RCC 7860 (cell line): ENCODE data around the gene LMOD2.

Experiments
- DNase-seq: peaks from one replicate; pipeline ENCODE4 v3.0.0-alpha.2; 2015; ENCODE audit warnings: low spot score
- FAIRE-seq: peaks from 2 replicates; lab custom pipeline; 2012; peaks lifted over from hg19 to GRCh38; lab: Jason Lieb, UNC

The LMOD2 gene

DNA sequence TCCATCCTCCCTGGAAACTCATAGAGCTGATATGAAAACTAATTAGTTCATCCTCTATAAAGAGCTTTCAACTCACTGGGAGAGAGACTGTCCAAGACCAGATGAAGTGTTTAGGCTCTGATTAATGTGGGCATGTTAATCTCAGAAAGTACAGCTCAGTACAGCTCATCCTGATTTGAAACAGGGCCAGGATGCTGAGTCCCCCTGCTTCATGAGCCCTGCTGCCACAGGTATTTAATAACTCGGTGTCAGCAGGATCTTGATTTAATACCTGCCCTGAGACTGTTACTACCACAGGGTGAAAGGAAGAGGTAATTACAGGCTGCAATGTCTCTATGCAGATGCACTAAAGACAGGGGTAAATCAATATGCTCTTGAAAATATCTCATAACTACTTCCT is 10.8 kb downstream of the LMOD2 start:
- FAIRE-seq, result no peak
- DNase-seq, result no peak

DNA sequence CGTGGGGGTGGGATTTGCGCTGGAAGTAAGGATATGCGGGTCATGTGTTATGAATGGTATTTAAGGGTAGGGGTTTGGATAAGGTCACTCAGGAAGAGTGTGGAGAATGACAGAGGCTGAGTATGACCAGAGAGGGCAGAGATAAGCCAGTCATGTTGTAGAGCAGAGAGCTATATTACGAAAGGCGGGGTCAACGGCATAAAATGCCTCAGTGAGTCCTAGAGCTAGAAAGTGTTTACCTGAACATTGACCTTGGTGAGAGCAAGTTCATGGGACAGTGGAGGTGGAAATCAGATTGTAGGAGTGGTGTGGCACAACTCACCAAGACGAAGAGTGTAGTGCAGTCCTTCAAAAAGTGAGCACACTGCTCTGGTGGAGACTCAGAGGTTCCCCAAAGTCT is 13.8 kb downstream of the LMOD2 start:
- no peak for DNase-seq
- FAIRE-seq, result no peak

DNA sequence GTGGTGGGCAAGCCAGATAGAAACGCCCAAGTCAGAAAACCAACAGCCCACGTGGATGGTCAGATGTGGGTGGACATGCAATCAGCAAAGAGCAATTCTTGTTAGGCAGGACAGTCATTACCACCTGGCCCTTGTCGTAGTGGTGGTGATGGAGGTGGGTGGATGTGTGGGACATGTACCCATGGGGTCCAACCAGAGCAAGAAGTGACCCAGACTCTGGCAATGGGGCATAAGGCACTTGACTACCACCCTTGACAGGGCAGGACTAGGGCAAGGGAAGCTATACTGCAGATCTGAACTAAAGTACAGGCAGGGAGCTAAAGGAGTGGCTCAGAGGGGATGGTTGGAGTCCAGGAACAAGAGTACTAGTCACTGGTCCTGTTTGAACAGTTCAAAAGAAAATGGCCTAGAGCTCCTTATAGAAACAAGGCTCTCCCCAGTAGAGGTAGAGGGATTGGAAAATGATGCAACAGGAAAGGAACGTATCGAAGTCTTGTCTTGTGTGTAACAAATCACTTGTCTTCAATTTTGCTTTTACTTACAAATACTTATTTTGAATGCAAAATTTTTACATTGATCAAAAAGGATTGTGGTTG is 17.6 kb downstream of the LMOD2 start:
- no peak for FAIRE-seq
- DNase-seq, result no peak

- no peak for DNase-seq
- no peak for FAIRE-seq
Observed at GRCh38 chr7:123673752-123674398, 18.2 kb downstream of the LMOD2 start.

DNA sequence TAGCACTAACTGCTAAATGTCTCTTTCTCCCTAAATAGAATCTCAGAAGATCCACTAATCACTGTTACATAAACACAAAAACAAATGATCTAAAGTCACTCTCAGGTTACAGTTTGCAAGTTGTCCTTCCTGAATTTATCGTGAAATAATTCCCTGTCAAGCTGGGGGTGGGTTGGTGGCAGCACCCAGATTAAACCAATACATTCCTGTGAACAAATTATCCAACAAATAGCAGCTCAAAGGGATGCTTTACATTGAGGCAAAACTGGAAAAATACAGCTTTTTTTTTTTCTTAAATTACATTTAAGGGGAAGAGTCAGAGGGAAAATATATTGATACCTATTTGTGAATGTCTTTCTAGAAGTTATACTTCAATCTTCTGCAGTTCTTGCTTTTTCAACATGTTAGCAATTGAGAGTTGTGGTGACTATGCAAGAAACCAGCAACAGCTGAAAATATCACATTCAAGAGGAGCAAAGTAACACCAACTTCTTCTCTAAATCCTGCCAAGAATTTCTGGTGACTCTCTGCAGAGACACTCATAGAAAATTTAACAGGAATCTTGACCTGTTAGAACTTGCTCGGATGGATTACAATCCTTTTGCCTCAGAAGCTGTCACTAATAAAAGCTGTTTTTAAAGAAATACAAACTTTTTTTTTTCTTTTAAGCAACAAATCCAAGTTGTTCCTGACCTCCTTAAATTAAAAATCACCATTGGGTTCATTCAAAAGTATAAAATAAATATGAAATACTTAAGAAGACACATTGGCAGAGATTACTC is 18.9 kb downstream of the LMOD2 start:
- DNase-seq (no peak), FAIRE-seq (no peak)

DNA sequence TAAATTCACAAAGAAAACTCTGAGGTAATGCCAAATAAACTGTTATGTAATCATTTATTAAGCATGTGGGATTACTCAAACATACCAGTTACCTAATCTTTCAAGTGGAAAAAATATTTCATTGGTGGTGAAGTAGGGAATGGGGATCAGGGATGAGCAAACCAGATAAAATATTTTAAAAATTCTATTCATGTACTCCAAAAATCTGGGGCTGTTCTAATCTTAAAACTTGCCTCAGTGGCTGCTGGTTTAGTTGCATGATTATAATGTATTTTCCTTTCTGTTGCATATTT is 19.5 kb downstream of the LMOD2 start:
- peak; percentile 30 for FAIRE-seq
- DNase-seq, result no peak

DNA sequence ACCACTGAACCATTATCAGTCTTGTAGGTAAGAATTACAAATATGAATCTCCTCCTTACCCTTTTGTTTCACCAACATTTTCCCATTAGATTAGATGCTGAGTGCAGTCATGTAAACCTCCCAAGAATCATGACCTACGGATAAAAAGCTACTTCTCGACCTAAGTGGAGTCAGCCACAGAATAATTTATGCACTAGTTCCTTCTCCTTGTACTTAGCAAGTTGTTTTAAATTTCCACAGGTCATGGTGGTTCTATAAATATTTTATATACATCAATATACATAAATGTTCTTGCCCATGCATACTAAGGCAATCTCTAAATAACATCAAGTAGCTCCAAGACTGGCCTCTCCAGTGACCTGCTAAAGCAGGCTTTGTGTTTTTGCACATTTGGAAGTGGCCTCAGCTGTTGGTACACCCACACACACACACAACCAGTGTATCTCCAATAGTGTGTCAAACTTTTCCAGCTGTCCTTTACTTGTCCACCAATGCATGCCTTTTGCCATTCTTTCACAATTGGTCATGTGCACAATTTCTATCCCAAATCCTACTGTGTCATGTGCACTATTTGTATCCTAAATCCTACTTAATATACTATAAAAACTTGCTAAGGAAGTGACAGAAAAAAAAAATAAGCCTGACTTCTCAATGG is 21.5 kb downstream of the LMOD2 start:
- DNase-seq, result no peak
- no peak for FAIRE-seq

DNA sequence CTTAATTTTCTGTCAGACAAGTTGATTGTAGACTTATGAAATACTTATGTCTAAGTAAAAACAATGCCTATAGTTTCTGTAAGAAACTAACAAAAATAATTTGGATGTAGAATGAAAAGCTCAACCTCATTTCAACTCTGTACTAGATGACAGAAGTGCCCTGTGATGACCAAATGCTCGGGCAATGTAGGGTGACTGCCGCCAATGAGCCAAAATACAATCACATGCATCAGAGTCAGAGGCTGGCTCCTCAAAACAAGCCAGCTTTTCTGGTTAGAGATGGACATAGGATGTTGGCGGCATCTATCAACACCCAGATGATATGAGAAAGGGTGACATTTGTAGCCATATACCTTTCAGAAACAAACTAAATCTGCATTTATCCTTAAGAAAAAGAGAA is 23.9 kb downstream of the LMOD2 start:
- no peak for FAIRE-seq

GRCh38 chr7:123680580-123680979 is 24.9 kb downstream of the LMOD2 start:
- FAIRE-seq (no peak), DNase-seq (no peak)

More for the DNA sequence above, 23.9 kb downstream of the LMOD2 start:
- DNase-seq, result no peak

DNA sequence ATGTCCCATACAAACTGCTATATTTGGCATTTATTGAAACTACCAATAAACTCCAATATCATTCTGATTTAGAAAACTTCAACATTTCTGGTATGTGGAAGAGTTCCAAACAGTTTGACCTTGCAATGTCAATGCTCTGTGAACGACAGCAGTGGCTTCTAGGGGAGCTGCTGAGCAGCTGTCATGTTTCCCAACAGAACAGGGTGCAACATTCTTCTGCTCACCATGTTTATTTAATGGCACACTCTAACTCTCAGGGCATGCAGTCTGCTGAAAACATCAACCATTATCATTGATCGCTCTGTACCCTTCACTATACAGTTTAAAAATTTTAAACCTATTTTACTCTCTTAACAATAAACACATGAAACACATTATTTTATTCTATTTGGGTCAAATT is 25.9 kb downstream of the LMOD2 start:
- FAIRE-seq (no peak), DNase-seq (no peak)

DNA sequence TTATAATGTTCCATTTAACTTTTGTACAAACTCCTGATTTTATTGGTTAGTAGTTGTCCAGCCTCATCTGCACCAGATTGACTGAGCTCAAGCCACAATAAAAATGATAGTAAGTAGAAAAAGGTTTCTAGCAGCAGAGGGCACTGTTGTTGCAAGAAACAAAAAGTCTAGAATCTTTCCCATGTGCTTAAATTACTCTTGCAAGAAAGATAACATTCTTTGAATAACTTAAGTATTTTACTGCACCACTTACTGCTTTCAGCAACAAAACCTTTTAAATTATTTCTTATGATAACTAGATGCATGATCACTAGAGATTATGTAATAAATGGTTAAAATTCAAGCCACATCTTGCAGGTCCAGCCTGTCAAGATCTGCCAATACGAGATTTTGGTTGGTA is 27.0 kb downstream of the LMOD2 start:
- DNase-seq, result peak; percentile 58
- peak; percentile 90 for FAIRE-seq

GRCh38 chr7:123687161-123687560 is 31.5 kb downstream of the LMOD2 start:
- no peak for FAIRE-seq
- no peak for DNase-seq

DNA sequence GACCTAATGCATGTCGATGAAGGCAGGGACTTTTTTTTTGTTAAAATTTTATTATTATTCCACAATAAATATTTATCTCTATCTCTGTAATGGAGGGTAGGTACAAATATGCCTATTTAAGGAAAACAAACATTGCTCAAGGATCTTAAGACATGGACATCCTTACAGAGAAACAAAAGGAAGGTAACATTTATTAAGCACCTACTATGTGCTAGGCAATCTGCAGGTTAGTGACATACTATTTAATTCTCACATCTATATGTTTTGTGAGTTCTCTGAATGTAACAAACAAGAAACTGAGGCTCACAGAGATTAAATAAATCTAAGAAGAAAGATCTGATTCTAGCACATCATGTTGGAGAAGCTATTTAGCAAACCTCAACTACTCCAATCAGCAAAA is 32.1 kb downstream of the LMOD2 start:
- no peak for FAIRE-seq
- no peak for DNase-seq

- no peak for DNase-seq
- no peak for FAIRE-seq
Observed at GRCh38 chr7:123689250-123689649, 33.6 kb downstream of the LMOD2 start.

- DNase-seq (no peak), FAIRE-seq (peak; percentile 21)
Observed at GRCh38 chr7:123690550-123690949, 34.9 kb downstream of the LMOD2 start.

DNA sequence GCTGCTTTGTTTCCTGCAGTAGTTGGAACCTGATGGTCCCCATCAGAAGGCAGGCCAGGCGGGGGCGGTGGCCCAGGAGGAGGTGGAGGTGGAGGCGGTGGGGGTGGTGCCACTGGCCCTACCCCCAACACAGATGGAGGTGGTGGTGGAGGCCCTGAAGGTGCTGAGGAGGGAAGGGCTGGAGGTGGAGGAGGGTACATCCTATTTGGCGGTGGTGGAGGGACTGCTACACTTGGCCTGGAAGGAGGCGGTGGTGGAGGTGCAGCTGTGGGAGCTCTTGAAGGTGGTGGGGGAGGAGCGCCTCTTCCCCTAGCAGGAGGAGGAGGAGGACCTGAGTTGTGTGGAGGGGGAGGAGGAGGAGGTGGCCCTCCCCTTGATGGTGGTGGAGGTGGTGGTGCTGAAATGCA is 36.8 kb downstream of the LMOD2 start:
- FAIRE-seq (no peak), DNase-seq (no peak)

- no peak for FAIRE-seq
- no peak for DNase-seq
Observed at GRCh38 chr7:123695944-123696677, 40.4 kb downstream of the LMOD2 start.

GRCh38 chr7:123705211-123705901 is 49.7 kb downstream of the LMOD2 start:
- no peak for DNase-seq
- no peak for FAIRE-seq

GRCh38 chr7:123709525-123709924 is 53.9 kb downstream of the LMOD2 start:
- DNase-seq, result no peak
- no peak for FAIRE-seq

GRCh38 chr7:123710683-123711082 is 55.0 kb downstream of the LMOD2 start:
- FAIRE-seq (no peak), DNase-seq (no peak)
